Esophagus squamous epithelium (tissue), 4 donors: ENCODE results near the gene GRIN1.

ENCODE experiments used
- POLR2A ChIP-seq, 4 donors: fragments of 450-650 bp; IDR thresholded peaks; one replicate each; pipeline ENCODE4 v1.6.1; 2017; ENCODE audit warnings: antibody characterized with exemption in 4 of 4, mild to moderate bottlenecking in 4 of 4, moderate library complexity in 3 of 4
- TF ChIP-seq, protein P1 (sequence below), 6 experiments: fragments of 450-650 bp in 4 of 6; fragments of 200-600 bp in 2 of 6; sonication (generic) in 2 of 6; IDR thresholded peaks; one replicate each; pipeline ENCODE4 v1.5.1; 2016 to 2019; ENCODE audit warnings: antibody characterized with exemption in 6 of 6, mild to moderate bottlenecking in 4 of 6, moderate library complexity in 4 of 6

DNA sequence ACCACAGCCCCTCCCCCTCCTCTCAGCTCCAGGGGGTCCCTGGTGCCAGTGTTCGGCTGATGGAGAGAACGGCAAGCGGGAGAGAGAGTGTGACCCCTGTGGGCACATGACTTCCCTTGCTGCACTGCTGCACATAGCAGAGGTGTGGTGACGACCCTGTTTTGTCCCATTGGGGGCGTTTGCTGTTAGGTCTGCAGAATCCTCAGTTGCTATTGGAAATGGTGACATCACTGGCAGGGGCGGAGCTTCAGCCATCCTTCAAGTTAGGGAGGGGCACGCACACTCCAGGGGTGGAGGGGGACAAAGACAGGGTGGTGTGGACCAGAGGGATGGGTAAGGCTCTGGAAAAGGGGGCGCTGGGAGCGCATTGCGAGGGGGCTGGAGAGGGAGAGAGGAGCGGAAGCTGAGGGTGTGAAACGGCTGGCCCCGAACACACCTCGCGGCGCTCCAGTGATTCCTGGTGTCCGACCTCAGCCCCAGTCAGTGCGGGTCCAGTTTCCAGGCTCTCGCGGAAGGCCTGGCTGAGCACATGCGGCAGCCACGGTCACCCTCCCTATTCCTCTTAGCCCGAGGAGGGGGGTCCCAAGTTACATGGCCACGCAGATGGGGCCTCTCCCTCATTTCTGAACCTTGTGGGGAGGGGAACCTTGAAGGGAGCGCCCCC is 764 bp upstream of the GRIN1 start:
- TF ChIP-seq, protein P1, sequence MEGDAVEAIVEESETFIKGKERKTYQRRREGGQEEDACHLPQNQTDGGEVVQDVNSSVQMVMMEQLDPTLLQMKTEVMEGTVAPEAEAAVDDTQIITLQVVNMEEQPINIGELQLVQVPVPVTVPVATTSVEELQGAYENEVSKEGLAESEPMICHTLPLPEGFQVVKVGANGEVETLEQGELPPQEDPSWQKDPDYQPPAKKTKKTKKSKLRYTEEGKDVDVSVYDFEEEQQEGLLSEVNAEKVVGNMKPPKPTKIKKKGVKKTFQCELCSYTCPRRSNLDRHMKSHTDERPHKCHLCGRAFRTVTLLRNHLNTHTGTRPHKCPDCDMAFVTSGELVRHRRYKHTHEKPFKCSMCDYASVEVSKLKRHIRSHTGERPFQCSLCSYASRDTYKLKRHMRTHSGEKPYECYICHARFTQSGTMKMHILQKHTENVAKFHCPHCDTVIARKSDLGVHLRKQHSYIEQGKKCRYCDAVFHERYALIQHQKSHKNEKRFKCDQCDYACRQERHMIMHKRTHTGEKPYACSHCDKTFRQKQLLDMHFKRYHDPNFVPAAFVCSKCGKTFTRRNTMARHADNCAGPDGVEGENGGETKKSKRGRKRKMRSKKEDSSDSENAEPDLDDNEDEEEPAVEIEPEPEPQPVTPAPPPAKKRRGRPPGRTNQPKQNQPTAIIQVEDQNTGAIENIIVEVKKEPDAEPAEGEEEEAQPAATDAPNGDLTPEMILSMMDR (IDR thresholded peaks at IDR 0.05), result no peak
- TF ChIP-seq POLR2A (IDR thresholded peaks at IDR 0.05), result no peak
